ENCODE data around the gene NFU1.

Gene NFU1

GRCh38 chr2:69436938-69437750, at the start of gene NFU1:
Gene NFU1, minus strand, starts transcription at chr2:69437435. Its CDS starts 13 bp downstream, at chr2:69437422.
- peak within 1 kb of the TSS; percentile 28 for H3K4me3 ChIP-seq (ENCODE audit: low read length)
- peaks cover 31% of the 10 kb centered on the region for H3K4me1 ChIP-seq (ENCODE audit: control insufficient read depth, insufficient read depth, low read length)

GRCh38 chr2:69483696-69484095, 46.5 kb upstream of the NFU1 start:
- Histone ChIP-seq H3K9ac (ENCODE audit: low read length) (no peak overlapping the region), H3K4me3 (ENCODE audit: low read length) (no peak overlapping the region), H3K4me1 (ENCODE audit: control insufficient read depth, insufficient read depth, low read length) (peaks cover 19% of the 10 kb centered on the region), H3K27me3 (ENCODE audit: control insufficient read depth, insufficient read depth, low read length) (no peaks in the 10 kb centered on the region), H3K9me3 (ENCODE audit: control insufficient read depth, low read length) (no peaks in the 10 kb centered on the region), H3K36me3 (ENCODE audit: control insufficient read depth, insufficient read depth, low read length) (no peaks in the 10 kb centered on the region)

More at GRCh38 chr2:69436938-69437750, at the start of gene NFU1:
- Histone ChIP-seq H3K27me3 (ENCODE audit: control insufficient read depth, insufficient read depth, low read length) (no peaks in the 10 kb centered on the region), H3K9me3 (ENCODE audit: control insufficient read depth, low read length) (no peaks in the 10 kb centered on the region), H3K36me3 (ENCODE audit: control insufficient read depth, insufficient read depth, low read length) (no peaks in the 10 kb centered on the region), H3K9ac (ENCODE audit: low read length) (peak within 1 kb of the TSS; percentile 85)

- Histone ChIP-seq H3K9me3 (ENCODE audit: control insufficient read depth, low read length) (no peaks in the 10 kb centered on the region), H3K4me3 (ENCODE audit: low read length) (no peak overlapping the region), H3K9ac (ENCODE audit: low read length) (no peak overlapping the region), H3K4me1 (ENCODE audit: control insufficient read depth, insufficient read depth, low read length) (peaks cover 19% of the 10 kb centered on the region), H3K27me3 (ENCODE audit: control insufficient read depth, insufficient read depth, low read length) (no peaks in the 10 kb centered on the region), H3K36me3 (ENCODE audit: control insufficient read depth, insufficient read depth, low read length) (no peaks in the 10 kb centered on the region)
Observed at GRCh38 chr2:69483024-69483423, 45.8 kb upstream of the NFU1 start.

DNA sequence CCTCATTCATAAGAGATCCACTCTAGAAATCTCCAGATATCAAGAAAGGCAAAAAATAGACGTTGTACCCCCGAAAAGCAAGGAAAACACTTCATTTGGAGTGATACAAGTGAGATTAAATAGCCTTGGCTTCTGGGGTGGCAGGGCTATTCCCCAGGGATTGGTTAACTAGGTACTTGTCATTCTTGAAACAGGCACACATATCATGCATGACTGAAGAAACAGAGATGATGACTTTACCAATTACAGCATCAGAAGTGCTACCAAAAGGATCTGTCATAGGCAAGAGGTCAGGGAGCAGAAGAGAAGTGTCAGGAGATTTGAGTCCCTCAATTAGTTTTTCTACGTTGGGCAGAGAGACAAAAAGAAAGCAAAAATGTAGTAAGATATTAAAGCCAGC, 45.2 kb upstream of the NFU1 start:
- H3K9me3 ChIP-seq (ENCODE audit: control insufficient read depth, low read length) = no peaks in the 10 kb centered on the region
- H3K4me3 ChIP-seq (ENCODE audit: low read length) = no peak overlapping the region
- H3K36me3 ChIP-seq (ENCODE audit: control insufficient read depth, insufficient read depth, low read length) = no peaks in the 10 kb centered on the region
- peaks cover 21% of the 10 kb centered on the region for H3K4me1 ChIP-seq (ENCODE audit: control insufficient read depth, insufficient read depth, low read length)
- no peaks in the 10 kb centered on the region for H3K27me3 ChIP-seq (ENCODE audit: control insufficient read depth, insufficient read depth, low read length)
- H3K9ac ChIP-seq (ENCODE audit: low read length) = no peak overlapping the region

DNA sequence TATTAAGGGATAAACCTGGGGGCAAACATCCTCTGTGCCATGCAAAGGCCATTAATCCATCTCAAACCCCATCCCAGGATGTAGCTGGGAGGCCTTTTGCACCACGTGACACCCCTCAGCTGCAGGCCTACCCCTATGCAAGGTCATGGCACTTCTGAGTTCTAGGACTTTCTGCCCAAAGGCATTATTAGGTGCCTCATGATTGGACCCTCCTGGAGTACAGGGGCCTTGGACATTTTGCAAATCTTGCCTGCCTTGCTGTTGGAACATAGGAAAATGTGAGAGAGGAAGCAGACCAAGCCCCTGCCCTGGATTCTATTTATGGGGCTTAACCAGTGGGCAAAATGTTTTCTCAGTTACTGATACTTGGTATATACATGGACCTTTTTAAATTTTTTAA, 44.2 kb upstream of the NFU1 start:
- H3K27me3 ChIP-seq (ENCODE audit: control insufficient read depth, insufficient read depth, low read length) = no peaks in the 10 kb centered on the region
- H3K36me3 ChIP-seq (ENCODE audit: control insufficient read depth, insufficient read depth, low read length) = no peaks in the 10 kb centered on the region
- no peaks in the 10 kb centered on the region for H3K9me3 ChIP-seq (ENCODE audit: control insufficient read depth, low read length)
- H3K4me1 ChIP-seq (ENCODE audit: control insufficient read depth, insufficient read depth, low read length) = peaks cover 23% of the 10 kb centered on the region
- no peak overlapping the region for H3K9ac ChIP-seq (ENCODE audit: low read length)
- no peak overlapping the region for H3K4me3 ChIP-seq (ENCODE audit: low read length)

DNA sequence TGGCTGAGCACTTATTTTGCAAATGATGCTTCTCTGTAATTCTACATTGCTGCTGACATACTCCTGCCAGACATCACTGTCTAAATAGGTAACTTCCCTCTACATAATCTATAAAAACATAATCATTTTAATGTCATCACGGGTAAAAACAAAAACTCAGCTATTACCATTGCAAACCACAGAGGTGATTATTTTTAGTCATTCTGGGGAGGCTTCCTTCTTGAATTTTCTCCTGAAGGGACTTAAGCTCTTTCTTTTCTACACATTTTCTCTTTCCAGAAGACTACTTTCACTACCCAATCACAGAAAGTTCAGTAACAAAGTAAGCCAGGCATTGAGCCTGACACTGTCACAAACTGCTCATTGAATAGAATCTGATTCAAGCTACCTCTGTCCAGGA, 40.4 kb upstream of the NFU1 start:
- Histone ChIP-seq H3K4me3 (ENCODE audit: low read length) (no peak overlapping the region), H3K9ac (ENCODE audit: low read length) (no peak overlapping the region), H3K4me1 (ENCODE audit: control insufficient read depth, insufficient read depth, low read length) (peaks cover 21% of the 10 kb centered on the region), H3K9me3 (ENCODE audit: control insufficient read depth, low read length) (no peaks in the 10 kb centered on the region), H3K27me3 (ENCODE audit: control insufficient read depth, insufficient read depth, low read length) (no peaks in the 10 kb centered on the region), H3K36me3 (ENCODE audit: control insufficient read depth, insufficient read depth, low read length) (no peaks in the 10 kb centered on the region)

- Histone ChIP-seq H3K36me3 (ENCODE audit: control insufficient read depth, insufficient read depth, low read length) (no peaks in the 10 kb centered on the region), H3K9me3 (ENCODE audit: control insufficient read depth, low read length) (no peaks in the 10 kb centered on the region), H3K9ac (ENCODE audit: low read length) (no peak overlapping the region), H3K4me3 (ENCODE audit: low read length) (no peak overlapping the region), H3K4me1 (ENCODE audit: control insufficient read depth, insufficient read depth, low read length) (peaks cover 17% of the 10 kb centered on the region), H3K27me3 (ENCODE audit: control insufficient read depth, insufficient read depth, low read length) (no peaks in the 10 kb centered on the region)
Observed at GRCh38 chr2:69474688-69475087, 37.5 kb upstream of the NFU1 start.

DNA sequence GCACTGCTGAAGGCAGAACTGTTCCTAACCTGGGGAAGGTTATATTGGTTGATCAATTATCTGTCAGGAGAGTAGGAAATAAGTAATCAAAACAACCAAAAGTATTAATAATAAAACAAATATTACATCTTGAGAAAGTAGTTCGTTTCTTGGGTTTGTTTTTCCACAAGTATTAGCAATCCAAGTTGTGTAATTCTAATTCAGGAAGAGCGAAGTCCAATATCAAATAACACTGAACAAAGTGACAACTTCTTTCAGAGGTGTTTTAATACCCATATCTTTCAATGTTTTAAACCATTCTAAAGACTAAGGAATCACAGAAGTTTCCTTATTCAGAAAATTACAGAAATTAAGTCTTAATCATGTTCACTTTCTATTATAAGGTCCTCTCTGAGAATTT, 34.6 kb upstream of the NFU1 start:
- no peak overlapping the region for H3K4me3 ChIP-seq (ENCODE audit: low read length)
- peaks cover 12% of the 10 kb centered on the region for H3K4me1 ChIP-seq (ENCODE audit: control insufficient read depth, insufficient read depth, low read length)
- H3K36me3 ChIP-seq (ENCODE audit: control insufficient read depth, insufficient read depth, low read length) = no peaks in the 10 kb centered on the region
- no peak overlapping the region for H3K9ac ChIP-seq (ENCODE audit: low read length)
- no peaks in the 10 kb centered on the region for H3K27me3 ChIP-seq (ENCODE audit: control insufficient read depth, insufficient read depth, low read length)
- no peaks in the 10 kb centered on the region for H3K9me3 ChIP-seq (ENCODE audit: control insufficient read depth, low read length)

DNA sequence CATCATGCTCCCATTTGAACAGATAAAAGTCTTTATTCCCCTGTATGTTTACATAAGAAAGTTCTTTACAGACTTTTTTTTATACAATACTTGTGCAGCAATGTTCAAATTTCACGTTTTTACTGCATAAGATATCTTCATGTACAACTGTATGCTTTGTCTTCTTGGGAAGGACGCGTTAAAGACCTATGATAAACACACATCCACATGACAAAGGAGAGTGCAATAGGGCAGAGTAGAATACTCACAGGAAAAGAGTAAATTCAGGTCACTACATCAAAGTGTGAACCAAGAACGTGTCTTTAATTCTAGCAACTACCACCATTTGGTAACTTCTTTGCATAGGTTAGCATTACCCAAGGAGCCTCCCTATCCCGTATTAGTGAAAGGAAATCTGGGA, 33.7 kb upstream of the NFU1 start:
- H3K4me3 ChIP-seq (ENCODE audit: low read length) = no peak overlapping the region
- H3K9me3 ChIP-seq (ENCODE audit: control insufficient read depth, low read length) = no peaks in the 10 kb centered on the region
- no peaks in the 10 kb centered on the region for H3K36me3 ChIP-seq (ENCODE audit: control insufficient read depth, insufficient read depth, low read length)
- H3K27me3 ChIP-seq (ENCODE audit: control insufficient read depth, insufficient read depth, low read length) = no peaks in the 10 kb centered on the region
- peaks cover 12% of the 10 kb centered on the region for H3K4me1 ChIP-seq (ENCODE audit: control insufficient read depth, insufficient read depth, low read length)
- H3K9ac ChIP-seq (ENCODE audit: low read length) = no peak overlapping the region

DNA sequence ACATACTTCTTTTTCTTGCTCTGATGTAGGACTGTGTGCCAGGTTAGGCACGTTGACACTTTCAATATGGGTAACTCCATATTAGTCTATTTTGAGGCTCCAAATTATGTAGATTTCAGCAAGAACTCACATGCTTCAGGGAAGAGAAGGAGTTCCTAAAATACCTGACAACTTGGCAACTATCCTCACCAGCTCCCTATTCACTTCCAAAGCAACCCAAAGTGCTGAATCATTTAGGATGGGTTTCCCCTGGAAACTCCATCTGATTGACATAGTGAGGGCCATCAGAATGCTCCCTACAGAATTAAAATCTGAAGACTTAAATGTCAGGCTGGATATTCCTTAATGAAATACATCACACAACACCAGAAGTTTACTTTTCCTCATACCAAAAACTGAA, 32.5 kb upstream of the NFU1 start:
- Histone ChIP-seq H3K9me3 (ENCODE audit: control insufficient read depth, low read length) (no peaks in the 10 kb centered on the region), H3K4me1 (ENCODE audit: control insufficient read depth, insufficient read depth, low read length) (peaks cover 12% of the 10 kb centered on the region), H3K9ac (ENCODE audit: low read length) (no peak overlapping the region), H3K36me3 (ENCODE audit: control insufficient read depth, insufficient read depth, low read length) (no peaks in the 10 kb centered on the region), H3K27me3 (ENCODE audit: control insufficient read depth, insufficient read depth, low read length) (no peaks in the 10 kb centered on the region), H3K4me3 (ENCODE audit: low read length) (no peak overlapping the region)

DNA sequence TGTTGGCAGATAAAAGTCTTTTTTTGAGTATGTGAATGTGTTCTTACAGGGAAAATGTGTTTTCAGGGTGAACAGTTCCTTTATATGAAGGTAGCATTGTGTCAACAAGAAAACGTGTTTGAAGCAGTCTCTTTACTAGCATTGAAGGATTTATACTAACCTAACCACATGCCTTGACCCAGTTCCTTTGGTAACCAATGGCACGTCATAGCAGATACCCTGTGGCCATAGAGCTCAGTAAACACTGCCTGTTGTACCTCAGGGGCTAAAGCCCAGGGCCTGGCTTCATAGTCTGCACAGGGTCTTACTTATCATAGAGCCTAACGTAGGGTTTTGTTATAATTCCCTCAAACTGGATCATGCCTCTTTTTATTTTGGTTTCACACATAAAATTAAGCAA, 32.1 kb upstream of the NFU1 start:
- H3K9me3 ChIP-seq (ENCODE audit: control insufficient read depth, low read length) = no peaks in the 10 kb centered on the region

DNA sequence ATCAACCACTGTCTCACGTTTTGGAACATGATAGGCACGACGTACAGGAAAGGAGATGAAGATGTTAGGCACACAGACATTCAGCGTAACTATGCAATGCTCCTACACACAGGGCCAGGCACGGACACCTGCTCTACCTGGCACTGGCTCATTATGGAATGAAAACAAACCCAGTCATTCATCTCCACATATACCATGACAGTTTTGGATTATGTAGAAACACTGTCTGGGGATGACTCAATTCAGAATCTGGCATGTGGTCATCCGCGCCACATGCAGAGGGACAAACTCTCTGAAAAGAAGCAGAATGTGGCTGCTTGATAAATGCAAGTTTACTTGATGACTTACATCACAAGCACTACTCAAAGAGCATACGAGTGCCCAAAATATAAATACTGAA, 29.5 kb upstream of the NFU1 start:
- no peak overlapping the region for H3K9ac ChIP-seq (ENCODE audit: low read length)
- H3K36me3 ChIP-seq (ENCODE audit: control insufficient read depth, insufficient read depth, low read length) = no peaks in the 10 kb centered on the region
- H3K4me1 ChIP-seq (ENCODE audit: control insufficient read depth, insufficient read depth, low read length) = no peaks in the 10 kb centered on the region

More for the DNA sequence above, 32.1 kb upstream of the NFU1 start:
- Histone ChIP-seq H3K9ac (ENCODE audit: low read length) (no peak overlapping the region), H3K27me3 (ENCODE audit: control insufficient read depth, insufficient read depth, low read length) (no peaks in the 10 kb centered on the region), H3K36me3 (ENCODE audit: control insufficient read depth, insufficient read depth, low read length) (no peaks in the 10 kb centered on the region), H3K4me3 (ENCODE audit: low read length) (no peak overlapping the region), H3K4me1 (ENCODE audit: control insufficient read depth, insufficient read depth, low read length) (peaks cover 12% of the 10 kb centered on the region)

More for the DNA sequence above, 29.5 kb upstream of the NFU1 start:
- Histone ChIP-seq H3K9me3 (ENCODE audit: control insufficient read depth, low read length) (no peaks in the 10 kb centered on the region), H3K4me3 (ENCODE audit: low read length) (no peak overlapping the region), H3K27me3 (ENCODE audit: control insufficient read depth, insufficient read depth, low read length) (no peaks in the 10 kb centered on the region)
